Esophagus squamous epithelium (tissue), 5 donors: ENCODE results near the gene MGAT5. TPM values are rescaled to one million over a fixed set of nuclear protein-coding genes. Genes with fewer than 3 reads are reported as not detected.

Source experiments
- DNase-seq: peaks from one replicate; lab custom pipeline; 2025; lab: John Stamatoyannopoulos, UW
- H3K27ac ChIP-seq, 4 donors: fragments of 200-600 bp; sonication (generic); one replicate each; pipeline ENCODE4 v1.5.1; 2016 to 2019; ENCODE audit warnings: mild to moderate bottlenecking in 1 of 4
- H3K27me3 ChIP-seq, 4 donors: fragments of 200-600 bp; sonication (generic); 1 replicate in 3 of 4; 2 replicates in 1 of 4; pipeline versions ENCODE4 v1.5.1 to v1.6.0; 2017 to 2021; ENCODE audit warnings: antibody characterized with exemption in 1 of 4
- H3K36me3 ChIP-seq, 3 donors: fragments of 200-600 bp; sonication (generic); one replicate each; pipeline ENCODE4 v1.5.1; 2016 to 2019
- H3K4me1 ChIP-seq, 3 donors: fragments of 200-600 bp; sonication (generic); one replicate each; pipeline ENCODE4 v1.5.1; 2017 to 2019
- H3K4me3 ChIP-seq, 4 donors: fragments of 200-600 bp; sonication (generic); 1 replicate in 3 of 4; 2 replicates in 1 of 4; pipeline ENCODE4 v1.5.1; 2016 to 2019; ENCODE audit warnings: mild to moderate bottlenecking in 2 of 4, moderate library complexity in 1 of 4
- H3K9me3 ChIP-seq, 3 donors: fragments of 200-600 bp; sonication (generic); one replicate each; pipeline ENCODE4 v1.5.1; 2016 to 2019
- CTCF ChIP-seq, 6 experiments: fragments of 450-650 bp in 4 of 6; fragments of 200-600 bp in 2 of 6; sonication (generic) in 2 of 6; IDR thresholded peaks; one replicate each; pipeline ENCODE4 v1.5.1; 2016 to 2019; ENCODE audit warnings: antibody characterized with exemption in 6 of 6, mild to moderate bottlenecking in 4 of 6, moderate library complexity in 4 of 6
- POLR2A ChIP-seq, 4 donors: fragments of 450-650 bp; IDR thresholded peaks; one replicate each; pipeline ENCODE4 v1.6.1; 2017; ENCODE audit warnings: antibody characterized with exemption in 4 of 4, mild to moderate bottlenecking in 4 of 4, moderate library complexity in 3 of 4
- WGBS, 2 donors: methylation state at CpG; one replicate each; pipeline ENCODE4 v1.1.5; 2018; 5-methylcytosine and 5-hydroxymethylcytosine counted together
- intact Hi-C: fragments of 100-400 bp; cut with DNase I; formaldehyde crosslinking; loops from one replicate; pipeline ENCODE4 v1.15.0; 2022
- total RNA-seq, 4 donors: library from RNA; depleted of rRNA; stranded (reverse); fragments of >200 nt; gene quantifications; one replicate each; pipeline ENCODE4 v1.1.0, GENCODE V29; 2016
- donor health status: DM: yes; HTN: yes; CAD: no.

Gene MGAT5
- total RNA-seq, 4 donors from 2014 or later: 14.2 to 29.2 (median 24.6) TPM

DNA sequence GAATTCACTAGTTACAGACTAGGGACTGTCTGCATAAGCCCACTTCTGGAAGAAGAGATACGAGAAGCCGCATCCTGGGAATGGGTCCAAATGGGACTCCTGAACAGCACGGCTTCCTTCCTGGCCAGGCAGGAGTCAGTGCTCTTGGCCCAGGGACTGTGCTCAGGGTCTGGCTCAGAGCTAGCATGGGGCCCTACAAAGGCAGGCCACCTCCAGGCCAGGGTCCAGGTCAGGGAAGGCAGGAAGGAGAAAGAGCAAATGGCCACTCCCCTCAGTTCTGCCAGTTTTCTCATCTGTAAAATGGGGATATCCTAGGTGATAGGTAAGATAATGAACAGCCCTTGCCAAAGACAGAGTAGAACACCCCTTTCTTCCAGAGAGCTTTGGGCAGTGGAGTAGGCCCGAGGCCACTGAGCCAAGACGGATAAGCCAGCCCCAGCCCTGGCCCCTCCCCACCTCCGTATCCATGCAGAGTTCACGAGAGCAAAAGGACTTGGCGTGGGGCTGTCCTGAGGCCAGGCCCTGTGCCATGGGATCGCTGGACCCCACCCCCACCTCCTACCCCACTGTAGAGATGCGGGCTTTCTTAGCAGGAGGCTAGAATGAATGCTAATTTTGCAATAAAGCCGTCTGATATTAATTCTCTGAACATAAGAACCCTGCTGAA, 190.1 kb downstream of the MGAT5 start:
- peaks cover 0 to 80% (median 0%) of the 10 kb centered on the region in 3 donors for H3K36me3 ChIP-seq
- WGBS, 2 donors: 83 to 89% methylated on average over 3 to 8 of the region's 11 CpGs

DNA sequence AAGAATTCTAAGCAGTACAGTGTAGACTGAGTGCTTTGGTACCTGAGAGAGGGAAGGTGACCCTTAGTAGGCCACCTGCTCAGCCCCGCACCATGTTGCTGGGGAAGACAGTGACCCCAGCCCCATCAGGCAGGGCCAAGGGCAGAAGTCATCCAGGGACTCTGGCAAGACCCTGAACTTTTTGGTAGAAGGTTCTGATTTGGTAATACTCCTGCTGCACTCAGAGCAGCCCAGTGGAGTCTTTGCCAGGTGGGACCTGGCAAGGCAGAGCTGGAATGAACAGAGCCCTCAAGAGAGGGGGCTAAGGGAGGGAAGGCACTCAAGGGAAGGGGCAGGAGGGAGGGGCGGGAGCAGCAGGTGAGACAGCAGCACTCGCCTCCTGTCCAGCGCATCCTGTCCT, 191.2 kb downstream of the MGAT5 start:
- Histone ChIP-seq H3K27me3 (no peaks in the 10 kb centered on the region), H3K36me3 (peaks cover 0 to 80% (median 0%) of the 10 kb centered on the region in 3 donors), H3K4me1 (peaks cover 0 to 14% (median 0%) of the 10 kb centered on the region in 3 donors), H3K27ac (no peak overlapping the region), H3K4me3 (no peak overlapping the region), H3K9me3 (no peaks in the 10 kb centered on the region)
- 80 to 96% methylated on average over 1 to 4 of the region's 4 CpGs for WGBS, 2 donors
- DNase-seq: no peak
- TF ChIP-seq POLR2A (IDR thresholded peaks at IDR 0.05): no peak
- TF ChIP-seq CTCF (IDR thresholded peaks at IDR 0.05): no peak
- intact Hi-C loops: no loop called here

More for the DNA sequence above, 190.1 kb downstream of the MGAT5 start:
- Histone ChIP-seq H3K4me3 (no peak overlapping the region), H3K27me3 (no peaks in the 10 kb centered on the region), H3K27ac (no peak overlapping the region), H3K4me1 (peaks cover 0 to 14% (median 0%) of the 10 kb centered on the region in 3 donors), H3K9me3 (no peaks in the 10 kb centered on the region)
- no peak for TF ChIP-seq CTCF (IDR thresholded peaks at IDR 0.05)
- TF ChIP-seq POLR2A (IDR thresholded peaks at IDR 0.05): no peak
- intact Hi-C loops: no loop called here
- DNase-seq: no peak

DNA sequence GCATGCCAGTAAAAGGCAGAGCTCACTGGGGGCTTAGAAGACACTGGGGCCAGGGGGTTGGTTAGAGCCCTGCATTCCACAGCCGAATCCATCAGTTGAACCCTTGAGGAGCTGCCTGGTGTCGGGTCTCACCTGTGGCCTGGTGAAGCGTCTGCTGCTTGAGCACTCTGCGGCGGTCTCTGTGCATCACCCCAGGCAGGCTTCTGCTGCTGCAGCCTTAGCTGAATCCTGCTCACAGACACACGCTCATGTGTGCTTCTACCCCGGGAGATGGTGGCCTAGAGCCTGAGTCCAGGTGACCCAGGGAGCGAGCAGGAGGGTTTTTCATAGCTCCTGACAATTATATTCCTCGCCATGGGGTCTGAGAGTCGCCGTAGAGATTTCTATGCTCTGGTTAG, 192.1 kb downstream of the MGAT5 start:
- intact Hi-C loops: no loop called here
- Histone ChIP-seq H3K27me3 (no peaks in the 10 kb centered on the region), H3K4me3 (no peak overlapping the region), H3K27ac (no peak overlapping the region), H3K9me3 (no peaks in the 10 kb centered on the region), H3K4me1 (peaks cover 0 to 14% (median 0%) of the 10 kb centered on the region in 3 donors), H3K36me3 (peaks cover 0 to 79% (median 0%) of the 10 kb centered on the region in 3 donors)
- TF ChIP-seq CTCF (IDR thresholded peaks at IDR 0.05) (no peak), POLR2A (IDR thresholded peaks at IDR 0.05) (no peak)
- no peak for DNase-seq
- 90 to 93% methylated on average over 2 to 4 of the region's 11 CpGs for WGBS, 2 donors

DNA sequence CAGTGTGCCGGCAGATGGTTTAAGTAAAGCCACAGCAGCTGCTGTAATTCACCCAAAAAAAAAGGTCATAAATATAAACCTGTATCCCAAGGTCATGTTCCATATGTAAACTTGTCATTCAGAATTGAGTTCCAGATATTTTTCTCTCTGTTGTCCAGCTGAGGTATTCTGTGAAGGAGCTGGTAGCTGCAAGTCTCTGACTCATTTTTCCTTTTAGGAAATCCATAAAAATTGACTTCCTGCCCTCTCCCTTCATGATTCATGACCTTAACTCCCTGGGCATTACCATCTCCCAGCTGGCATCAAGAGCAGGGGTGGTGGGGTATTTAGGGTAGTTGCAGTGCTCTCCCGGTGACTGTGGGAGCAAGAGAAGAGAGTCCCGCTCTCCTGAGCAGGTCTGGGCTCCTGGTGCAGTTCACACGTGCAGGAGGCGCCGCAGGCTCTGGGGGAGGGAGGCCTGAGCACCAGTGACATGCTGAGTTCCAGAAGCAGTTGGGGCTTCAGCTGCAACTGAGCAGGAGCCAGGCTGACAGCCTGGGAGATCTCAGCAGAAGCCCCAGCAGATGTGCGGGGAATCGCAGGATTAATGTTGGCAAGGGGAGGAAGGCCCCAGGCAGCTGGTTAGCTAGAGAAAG, 192.6 kb downstream of the MGAT5 start:
- H3K9me3 ChIP-seq: no peaks in the 10 kb centered on the region
- no peak for TF ChIP-seq CTCF (IDR thresholded peaks at IDR 0.05)
- TF ChIP-seq POLR2A (IDR thresholded peaks at IDR 0.05): no peak
- H3K27me3 ChIP-seq: no peaks in the 10 kb centered on the region
- 77 to 82% methylated on average over 4 to 8 of the region's 8 CpGs for WGBS, 2 donors
- H3K4me1 ChIP-seq: peaks cover 0 to 14% (median 0%) of the 10 kb centered on the region in 3 donors
- peaks cover 0 to 77% (median 0%) of the 10 kb centered on the region in 3 donors for H3K36me3 ChIP-seq
- no peak overlapping the region for H3K4me3 ChIP-seq
- H3K27ac ChIP-seq: no peak overlapping the region
- no peak for DNase-seq
- intact Hi-C loops: no loop called here

DNA sequence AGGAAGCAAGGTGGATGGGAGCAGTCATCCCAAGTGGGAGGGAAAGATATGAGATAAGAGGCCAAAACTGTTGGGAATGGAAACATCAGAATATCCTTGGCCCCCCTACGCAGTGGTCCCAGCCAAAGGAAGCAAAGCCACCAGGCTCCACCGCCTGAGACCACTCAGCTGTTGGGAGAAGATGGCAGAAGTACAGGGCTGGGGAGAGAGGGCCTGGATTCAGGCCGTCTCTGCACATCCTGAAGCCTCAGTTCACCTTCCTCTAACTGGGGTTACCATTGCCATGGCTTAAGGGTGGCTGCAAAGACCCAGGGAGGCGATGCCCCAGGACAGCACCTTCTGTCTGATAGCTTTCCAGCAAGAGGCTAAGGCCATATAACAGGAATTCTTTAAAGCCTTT, 193.8 kb downstream of the MGAT5 start:
- Histone ChIP-seq H3K27ac (no peak overlapping the region), H3K36me3 (peaks cover 0 to 68% (median 0%) of the 10 kb centered on the region in 3 donors), H3K9me3 (no peaks in the 10 kb centered on the region), H3K4me3 (no peak overlapping the region), H3K27me3 (no peaks in the 10 kb centered on the region), H3K4me1 (peaks cover 0 to 14% (median 0%) of the 10 kb centered on the region in 3 donors)
- intact Hi-C loops: no loop called here
- WGBS, 2 donors: 73 to 100% methylated on average over 2 to 4 of the region's 4 CpGs
- DNase-seq: no peak
- TF ChIP-seq CTCF (IDR thresholded peaks at IDR 0.05) (no peak), POLR2A (IDR thresholded peaks at IDR 0.05) (no peak)
